Transverse colon (tissue), 4 donors: ENCODE results near the gene UPK1A. TPM values are rescaled to one million over a fixed set of nuclear protein-coding genes. Genes with fewer than 3 reads are reported as not detected.

Source experiments
- DNase-seq: peaks from one replicate; pipeline ENCODE4 v3.0.0-alpha.2; 2019
- H3K27ac ChIP-seq, 4 donors: fragments of 200-600 bp; sonication (generic); 2 replicates each; pipeline ENCODE4 v1.5.1; 2016 to 2018; ENCODE audit warnings: inconsistent platforms in 4 of 4
- H3K27me3 ChIP-seq: fragments of 200-600 bp; sonication (generic); 2 replicates; pipeline ENCODE4 v1.5.1; 2017; ENCODE audit warnings: inconsistent platforms
- H3K36me3 ChIP-seq, 4 donors: fragments of 200-600 bp; sonication (generic); 2 replicates each; pipeline ENCODE4 v1.5.1; 2017 to 2019; ENCODE audit warnings: inconsistent platforms in 4 of 4
- H3K4me1 ChIP-seq, 4 donors: fragments of 200-600 bp; sonication (generic); 2 replicates each; pipeline ENCODE4 v1.5.1; 2017 to 2020; ENCODE audit warnings: inconsistent platforms in 4 of 4
- H3K4me3 ChIP-seq, 4 donors: fragments of 200-600 bp; sonication (generic); 1 replicate in 1 of 4; 2 replicates in 3 of 4; pipeline versions ENCODE4 v1.5.1 to v1.6.1; 2017 to 2019; ENCODE audit warnings: inconsistent platforms in 4 of 4
- H3K9me3 ChIP-seq, 2 donors: fragments of 200-600 bp; sonication (generic); 2 replicates each; pipeline ENCODE4 v1.5.1; 2017 to 2019; ENCODE audit warnings: inconsistent platforms in 2 of 2
- CTCF ChIP-seq, 5 experiments: fragments of 200-600 bp in 3 of 5; fragments of 450-650 bp in 2 of 5; sonication (generic) in 3 of 5; IDR thresholded peaks; 1 replicate in 2 of 5; 2 replicates in 3 of 5; pipeline ENCODE4 v1.5.1; 2016 to 2017; ENCODE audit warnings: antibody characterized with exemption in 5 of 5, inconsistent platforms in 3 of 5, mild to moderate bottlenecking in 2 of 5, moderate library complexity in 1 of 5
- EP300 ChIP-seq: sonication (generic); formaldehyde crosslinking; IDR thresholded peaks from one replicate; pipeline ENCODE4 v1.6.1; 2017; ENCODE audit warnings: antibody characterized with exemption, low read depth
- POLR2A ChIP-seq: fragments of 450-650 bp; IDR thresholded peaks from one replicate; pipeline ENCODE4 v1.6.1; 2016; ENCODE audit warnings: antibody characterized with exemption, mild to moderate bottlenecking, moderate library complexity
- POLR2AphosphoS5 ChIP-seq, 3 donors: sonication (generic); formaldehyde crosslinking; IDR thresholded peaks; one replicate each; pipeline ENCODE4 v1.6.1; 2016; ENCODE audit warnings: antibody characterized with exemption in 3 of 3
- WGBS, 2 donors: methylation state at CpG; one replicate each; pipeline ENCODE4 v1.1.5; 2018; ENCODE audit warnings: low coverage in 1 of 2; 5-methylcytosine and 5-hydroxymethylcytosine counted together
- in situ Hi-C, 4 donors: fragments of 200-750 bp; cut with MboI; loops; one replicate each; pipeline versions ENCODE4 v1.15.0 to v1.15.1; 2017; ENCODE audit warnings: low sequenced_read_pairs in 3 of 4, low pct_ligation_motif_present in 1 of 4, low pct_unique_long_range_greater_than_20kb in 1 of 4
- intact Hi-C: fragments of 100-400 bp; cut with DNase I; formaldehyde crosslinking; loops from one replicate; pipeline ENCODE4 v1.15.1; 2023; ENCODE audit warnings: low total_unique reads
- total RNA-seq, 4 donors: library from RNA; depleted of rRNA; stranded (reverse); fragments of >200 nt; gene quantifications; one replicate each; pipeline ENCODE4 v1.1.0, GENCODE V29; 2016

UPK1A gene
- total RNA-seq, 4 donors from 2014 or later = not detected

- Histone ChIP-seq H3K36me3 (peaks cover 0 to 4% (median 0%) of the 10 kb centered on the region in 4 donors), H3K9me3 (no peaks in the 10 kb centered on the region), H3K27ac (peak overlapping the region; percentile 92 to 95 (median 94)), H3K4me3 (peak overlapping the region; percentile 22 to 70 (median 58)), H3K27me3 (no peaks in the 10 kb centered on the region), H3K4me1 (peaks cover 8 to 48% (median 36%) of the 10 kb centered on the region in 4 donors)
- in situ Hi-C loops (no loop called here), intact Hi-C loops (no loop called here)
- TF ChIP-seq CTCF (IDR thresholded peaks at IDR 0.05) (no peak), POLR2A (no peak), POLR2AphosphoS5 (IDR thresholded peaks at IDR 0.05) (no peak), EP300 (no peak)
- peak; percentile 92 for DNase-seq
- 19 to 33% methylated on average over 1 to 20 of the region's 20 CpGs for WGBS, 2 donors
These were observed 21.2 kb upstream of the UPK1A start for GRCh38 chr19:35644987-35645679.

- peaks cover 0 to 7% (median under 1%) of the 10 kb centered on the region in 4 donors for H3K36me3 ChIP-seq
- no peak for TF ChIP-seq EP300
- TF ChIP-seq POLR2A = no peak
- TF ChIP-seq POLR2AphosphoS5 (IDR thresholded peaks at IDR 0.05) = no peak
- TF ChIP-seq CTCF (IDR thresholded peaks at IDR 0.05) = no peak
- peaks cover 8 to 53% (median 40%) of the 10 kb centered on the region in 4 donors for H3K4me1 ChIP-seq
- H3K27me3 ChIP-seq = no peaks in the 10 kb centered on the region
- no peak overlapping the region for H3K4me3 ChIP-seq
- peak overlapping the region in 3 of 4 donors; percentile 92 to 95 (median 94) for H3K27ac ChIP-seq
- no peak for DNase-seq
- intact Hi-C loops = no loop called here
- in situ Hi-C loops = no loop called here
- WGBS, 2 donors = 44 to 73% methylated on average over 2 to 7 of the region's 7 CpGs
- H3K9me3 ChIP-seq = no peaks in the 10 kb centered on the region
These were observed 20.4 kb upstream of the UPK1A start for GRCh38 chr19:35645680-35646511.

- H3K27me3 ChIP-seq = no peaks in the 10 kb centered on the region
- in situ Hi-C loops = no loop called here
- intact Hi-C loops = no loop called here
- WGBS, 2 donors = 0% methylated on average over 45 of the region's 46 CpGs; no CpG with 5 or more reads in 1 of the 2 donors
- H3K36me3 ChIP-seq = peaks cover 0 to 22% (median 11%) of the 10 kb centered on the region in 4 donors
- peaks cover 4 to 35% (median 30%) of the 10 kb centered on the region in 4 donors for H3K4me1 ChIP-seq
- peak within 1 kb of the TSS; percentile 84 to 93 (median 90) for H3K27ac ChIP-seq
- peak; percentile 96 for DNase-seq
- TF ChIP-seq EP300 (no peak), CTCF (IDR thresholded peaks at IDR 0.05) (no peak), POLR2A (peak; percentile 95), POLR2AphosphoS5 (IDR thresholded peaks at IDR 0.05) (peak; percentile 92 to 98 (median 97))
- peak within 1 kb of the TSS; percentile 46 to 84 (median 68) for H3K4me3 ChIP-seq
- no peaks in the 10 kb centered on the region for H3K9me3 ChIP-seq
These were observed 18.0 kb upstream of the UPK1A start, which contains the start of gene COX6B1 for GRCh38 chr19:35648017-35648961. TSS of gene COX6B1 (plus strand) at chr19:35648323. CDS start at chr19:35651244, 2,921 bp downstream.
